WTC11 (cell line): ENCODE data around the gene PCDH12.

Experiments
- ATF3 ChIP-seq: sonication (generic); formaldehyde crosslinking; conservative IDR thresholded peaks from 2 replicates; pipeline ENCODE4 v1.8.1; 2022; ENCODE audit warnings: mild to moderate bottlenecking, missing genetic modification reagents
- CBFB ChIP-seq: sonication (generic); formaldehyde crosslinking; IDR thresholded peaks from 2 replicates; pipeline ENCODE4 v1.8.1; 2022; ENCODE audit warnings: mild to moderate bottlenecking, low read depth, missing genetic modification reagents
- CTCF ChIP-seq: fragments of 200-600 bp; IDR thresholded peaks from 2 replicates; pipeline ENCODE4 v1.8.0; 2022; ENCODE audit warnings: antibody characterized with exemption
- FOXP1 ChIP-seq: sonication (generic); formaldehyde crosslinking; IDR thresholded peaks from 2 replicates; pipeline ENCODE4 v1.8.0; 2022; ENCODE audit warnings: missing genetic modification reagents, mild to moderate bottlenecking, moderate library complexity, borderline replicate concordance
- IRF2 ChIP-seq: sonication (generic); formaldehyde crosslinking; IDR thresholded peaks from 2 replicates; pipeline ENCODE4 v1.8.0; 2022; ENCODE audit warnings: low read depth, missing genetic modification reagents, borderline replicate concordance
- NFYB ChIP-seq: sonication (generic); formaldehyde crosslinking; conservative IDR thresholded peaks from 2 replicates; pipeline ENCODE4 v1.8.0; 2022; ENCODE audit warnings: low read depth, missing genetic modification reagents
- NR2C2 ChIP-seq: sonication (generic); formaldehyde crosslinking; IDR thresholded peaks from 2 replicates; pipeline ENCODE4 v1.8.0; 2022; ENCODE audit warnings: mild to moderate bottlenecking, missing genetic modification reagents
- NR3C1 ChIP-seq: sonication (generic); formaldehyde crosslinking; conservative IDR thresholded peaks from 2 replicates; pipeline ENCODE4 v1.8.1; 2023; ENCODE audit warnings: low read depth, mild to moderate bottlenecking, missing genetic modification reagents
- PREB ChIP-seq: sonication (generic); formaldehyde crosslinking; IDR thresholded peaks from 2 replicates; pipeline ENCODE4 v1.8.1; 2022; ENCODE audit warnings: mild to moderate bottlenecking, missing genetic modification reagents, moderate library complexity, borderline replicate concordance
- SP1 ChIP-seq: sonication (generic); formaldehyde crosslinking; conservative IDR thresholded peaks from 2 replicates; pipeline ENCODE4 v1.8.1; 2022; ENCODE audit warnings: missing genetic modification reagents
- STAT6 ChIP-seq: sonication (generic); formaldehyde crosslinking; conservative IDR thresholded peaks from 2 replicates; pipeline ENCODE4 v1.8.1; 2023; ENCODE audit warnings: mild to moderate bottlenecking, low read depth, missing genetic modification reagents, moderate library complexity
- TEAD4 ChIP-seq: sonication (generic); formaldehyde crosslinking; IDR thresholded peaks from 2 replicates; pipeline ENCODE4 v1.8.0; 2022; ENCODE audit warnings: mild to moderate bottlenecking, missing genetic modification reagents
- ZNF416 ChIP-seq: fragments of 250-450 bp; sonication (Bioruptor Pico); IDR thresholded peaks from 2 replicates; pipeline ENCODE4 v1.9.0; 2021; ENCODE audit warnings: mild to moderate bottlenecking, inconsistent platforms
- ZNF512 ChIP-seq: sonication (generic); formaldehyde crosslinking; IDR thresholded peaks from 2 replicates; pipeline ENCODE4 v1.8.1; 2022; ENCODE audit warnings: missing genetic modification reagents, borderline replicate concordance

- TF ChIP-seq CTCF: no peak
- no peak for TF ChIP-seq CBFB (CRISPR knock-in tag)
- TF ChIP-seq TEAD4 (CRISPR knock-in tag): no peak
- no peak for TF ChIP-seq NR2C2
- no peak for TF ChIP-seq ZNF416 (CRISPR knock-in tag)
- no peak for TF ChIP-seq NFYB (CRISPR knock-in tag)
- no peak for TF ChIP-seq NR3C1 (CRISPR knock-in tag)
- no peak for TF ChIP-seq STAT6 (CRISPR knock-in tag)
- TF ChIP-seq IRF2 (CRISPR knock-in tag): no peak
- no peak for TF ChIP-seq SP1 (CRISPR knock-in tag)
- TF ChIP-seq FOXP1: no peak
- TF ChIP-seq ATF3 (CRISPR knock-in tag): no peak
- no peak for TF ChIP-seq ZNF512
- no peak for TF ChIP-seq PREB (CRISPR knock-in tag)
Measured at GRCh38 chr5:141906972-141907371, 51.0 kb downstream of the PCDH12 start.
